ENCODE data around the gene TSHZ3.

TSHZ3 gene

GRCh38 chr19:31354799-31355664 is 5.8 kb upstream of the TSHZ3 start:
- no peak for DNase-seq

DNA sequence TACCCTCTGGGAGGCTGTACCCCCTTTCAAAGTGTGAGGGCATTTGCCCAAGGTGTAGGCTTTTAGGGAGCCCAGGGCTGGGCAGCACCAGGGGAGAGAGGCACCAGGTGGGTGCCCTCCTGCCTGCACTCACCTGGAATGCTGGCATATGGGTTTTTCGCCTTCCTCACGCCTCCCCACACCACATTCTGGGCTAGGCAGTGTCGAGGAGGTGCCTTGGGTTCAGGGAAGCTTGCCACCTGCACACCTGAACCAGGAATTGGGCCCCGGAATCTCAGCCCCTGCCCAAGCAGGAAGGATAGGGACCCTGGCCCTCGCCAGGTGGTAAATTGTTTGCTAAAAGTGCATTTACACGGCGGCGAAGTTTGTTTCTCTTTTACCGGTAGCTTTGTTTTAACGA is 5.1 kb upstream of the TSHZ3 start:
- no peak for DNase-seq

GRCh38 chr19:31353833-31354232 is 4.6 kb upstream of the TSHZ3 start:
- DNase-seq = no peak

DNA sequence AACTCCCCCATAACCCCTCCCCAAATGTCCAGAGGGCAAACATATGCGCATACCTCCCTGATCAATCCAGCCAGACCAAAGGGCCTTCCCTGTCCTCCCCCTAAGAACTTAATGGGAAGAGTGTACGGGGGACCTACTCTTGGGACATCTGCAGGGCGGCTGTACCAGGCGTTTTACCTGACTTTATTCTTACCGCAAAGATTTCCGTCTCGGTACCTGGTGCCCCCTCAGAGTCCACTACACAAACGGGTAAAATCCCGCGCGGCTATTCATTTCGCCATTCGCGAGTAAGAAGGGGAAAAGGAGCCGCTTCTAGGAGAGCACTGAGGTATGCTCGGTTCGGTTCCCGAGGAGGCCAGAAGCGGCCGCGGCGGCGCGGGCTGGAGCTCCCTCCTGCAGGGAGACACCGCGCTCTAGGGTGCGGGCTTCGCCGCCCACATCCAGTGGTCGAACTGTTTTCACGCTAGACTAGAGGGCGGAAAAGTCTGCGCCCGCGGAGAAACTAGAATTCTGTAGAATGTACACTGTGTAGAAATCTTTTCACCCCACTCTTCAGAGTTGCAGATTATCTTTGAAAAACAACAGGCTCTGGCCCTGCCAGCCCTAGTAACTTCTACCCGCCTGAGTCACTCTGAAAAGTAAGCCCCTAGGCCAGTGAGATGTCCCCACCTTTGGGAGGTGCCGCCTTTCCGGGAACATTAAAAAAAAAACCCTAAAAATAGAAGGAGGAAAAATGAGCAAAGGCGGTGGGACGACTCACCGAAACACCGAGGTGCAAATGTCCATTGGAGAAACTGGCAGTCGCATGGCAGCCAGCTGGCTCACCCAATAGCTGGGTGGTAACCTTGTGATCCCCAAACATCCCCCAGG is 3.8 kb upstream of the TSHZ3 start:
- DNase-seq = no peak

DNA sequence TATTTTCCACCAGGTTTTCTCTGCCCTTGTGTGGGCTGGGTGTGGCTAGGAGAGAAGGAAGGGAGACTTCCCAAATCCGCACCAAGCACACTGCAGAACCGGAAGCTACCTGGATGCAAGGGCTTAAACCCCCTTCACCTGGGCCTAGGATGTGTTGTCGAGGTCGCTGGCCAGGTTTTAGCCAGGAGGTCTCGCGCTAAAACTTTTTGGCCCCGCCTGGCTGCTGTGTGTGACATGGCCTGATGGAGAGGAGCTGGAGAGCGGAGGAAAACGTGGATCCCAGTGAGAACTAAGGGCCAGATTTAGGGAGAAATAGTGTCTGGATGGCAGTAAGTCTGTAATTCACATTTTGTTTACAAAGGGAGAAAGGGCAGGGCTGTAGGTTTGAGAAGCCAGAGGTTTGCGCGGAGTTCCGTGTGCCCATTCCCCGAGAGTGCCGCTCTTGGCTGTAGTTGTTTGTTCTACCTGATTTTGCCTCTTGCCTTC is 3.1 kb upstream of the TSHZ3 start:
- DNase-seq = no peak

GRCh38 chr19:31351855-31352195 is 2.6 kb upstream of the TSHZ3 start:
- no peak for DNase-seq

- DNase-seq = no peak
Measured at GRCh38 chr19:31351056-31351854, 2.0 kb upstream of the TSHZ3 start.

- no peak for DNase-seq
Measured at GRCh38 chr19:31350693-31351055, 1.4 kb upstream of the TSHZ3 start.

DNA sequence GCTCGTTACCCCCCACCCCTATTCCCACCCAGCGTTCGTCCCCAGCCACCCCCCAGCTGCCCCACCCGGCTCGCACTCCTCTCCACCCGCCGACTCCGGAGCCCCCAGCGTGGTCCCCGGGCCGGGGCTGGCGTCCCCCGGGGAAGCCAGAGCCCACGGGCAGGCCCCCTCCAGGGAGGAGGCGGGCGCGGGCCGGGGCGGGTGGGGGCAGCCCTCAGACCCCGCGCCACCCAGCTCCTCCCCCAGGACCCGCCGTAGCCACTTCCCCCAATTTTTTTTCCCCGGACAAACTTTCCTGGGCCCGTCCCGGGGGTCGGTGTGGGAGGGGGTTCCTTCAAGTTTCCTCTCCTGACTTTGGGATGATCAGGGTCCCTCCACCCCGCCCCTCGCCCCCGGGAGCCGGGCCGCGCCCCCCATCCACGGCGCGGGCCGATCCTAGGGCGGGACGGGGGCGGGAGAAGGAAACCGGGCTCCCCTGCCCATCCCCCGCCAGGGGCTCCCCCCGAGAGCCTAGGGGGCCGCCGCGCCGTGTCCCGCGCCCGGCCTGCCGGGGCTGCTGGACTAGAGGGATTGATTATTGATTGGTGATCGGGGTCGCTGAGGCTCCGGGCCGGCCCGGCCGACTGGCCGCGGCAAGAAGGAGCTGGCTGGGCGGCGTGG is 927 bp upstream of the TSHZ3 start:
- DNase-seq = no peak

DNA sequence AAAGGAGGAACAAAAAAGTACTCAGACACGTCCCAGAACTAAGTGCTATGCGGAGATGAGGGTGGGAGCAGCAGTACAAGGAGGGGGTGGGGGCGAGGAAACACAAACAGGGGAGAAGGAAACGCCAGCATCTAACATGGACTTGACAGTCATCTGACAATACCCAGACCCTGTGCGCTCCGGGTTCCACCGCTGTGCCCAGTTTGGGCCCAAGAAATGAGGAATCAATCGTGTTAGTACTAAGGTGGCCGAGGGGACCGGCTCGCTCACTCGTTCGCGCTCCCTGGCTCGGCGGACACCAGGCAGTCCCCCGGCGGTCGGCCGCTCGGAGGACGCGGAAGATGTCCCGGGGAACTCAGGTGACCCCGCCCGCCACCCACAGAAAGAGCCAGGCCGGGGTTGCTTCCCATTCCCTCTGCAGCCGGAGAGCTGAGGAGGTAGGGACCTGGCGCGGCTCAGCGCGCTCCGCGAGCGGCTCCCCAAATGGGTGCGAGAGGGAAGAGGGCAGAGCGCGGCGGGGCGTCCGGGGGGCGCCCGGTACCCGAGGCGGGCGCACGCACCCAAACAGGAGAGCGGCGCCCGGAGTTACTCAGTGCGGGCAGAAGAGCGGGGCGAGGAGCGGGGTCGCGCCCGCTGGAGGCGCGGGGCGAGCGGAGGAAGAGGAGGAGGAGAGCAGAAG is 616 bp downstream of the TSHZ3 start:
- DNase-seq = no peak

GRCh38 chr19:31347828-31348392 is 1.3 kb downstream of the TSHZ3 start:
- DNase-seq = no peak

DNA sequence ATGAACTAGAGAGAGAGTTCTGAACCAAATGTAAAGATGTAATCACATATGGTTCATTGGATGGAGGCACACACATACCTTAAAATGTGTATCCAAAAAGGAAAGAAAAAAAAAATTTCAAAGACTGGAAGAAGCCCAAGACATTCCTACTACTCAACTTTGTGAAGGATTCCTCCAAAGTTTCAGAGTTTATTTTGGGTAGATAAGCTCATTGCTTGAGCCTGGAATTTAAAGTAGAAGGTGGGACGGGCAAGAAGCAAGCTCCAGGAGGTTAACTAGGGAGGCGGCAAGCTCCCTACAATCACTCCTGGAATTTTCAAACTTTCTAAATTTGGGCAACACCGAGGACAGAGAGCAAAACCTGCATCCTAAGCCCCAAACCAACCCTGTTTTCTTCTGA is 1.9 kb downstream of the TSHZ3 start:
- no peak for DNase-seq

- DNase-seq = no peak
Measured at GRCh38 chr19:31346184-31347059, 2.8 kb downstream of the TSHZ3 start.

DNA sequence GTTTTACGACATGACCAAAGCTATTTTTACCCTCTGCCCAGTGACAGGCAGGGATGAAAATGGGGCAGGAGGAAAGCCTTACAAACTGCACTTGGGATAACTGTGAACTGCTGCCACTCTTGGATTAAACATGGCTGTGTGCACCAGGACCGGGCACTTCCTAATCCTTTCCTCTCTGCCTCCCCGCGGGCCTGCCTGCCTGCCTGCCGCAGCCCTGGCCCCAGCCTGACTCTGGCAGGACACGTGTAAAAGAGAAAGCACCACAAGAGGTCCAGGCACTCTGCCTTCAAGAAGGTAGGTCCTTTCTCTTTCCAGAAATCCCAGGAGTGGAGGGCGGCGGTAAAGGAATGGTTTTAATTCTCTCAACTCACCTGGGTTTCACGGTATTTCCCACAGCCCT is 4.8 kb downstream of the TSHZ3 start:
- no peak for DNase-seq

GRCh38 chr19:31342926-31343325 is 6.3 kb downstream of the TSHZ3 start:
- DNase-seq = no peak

DNA sequence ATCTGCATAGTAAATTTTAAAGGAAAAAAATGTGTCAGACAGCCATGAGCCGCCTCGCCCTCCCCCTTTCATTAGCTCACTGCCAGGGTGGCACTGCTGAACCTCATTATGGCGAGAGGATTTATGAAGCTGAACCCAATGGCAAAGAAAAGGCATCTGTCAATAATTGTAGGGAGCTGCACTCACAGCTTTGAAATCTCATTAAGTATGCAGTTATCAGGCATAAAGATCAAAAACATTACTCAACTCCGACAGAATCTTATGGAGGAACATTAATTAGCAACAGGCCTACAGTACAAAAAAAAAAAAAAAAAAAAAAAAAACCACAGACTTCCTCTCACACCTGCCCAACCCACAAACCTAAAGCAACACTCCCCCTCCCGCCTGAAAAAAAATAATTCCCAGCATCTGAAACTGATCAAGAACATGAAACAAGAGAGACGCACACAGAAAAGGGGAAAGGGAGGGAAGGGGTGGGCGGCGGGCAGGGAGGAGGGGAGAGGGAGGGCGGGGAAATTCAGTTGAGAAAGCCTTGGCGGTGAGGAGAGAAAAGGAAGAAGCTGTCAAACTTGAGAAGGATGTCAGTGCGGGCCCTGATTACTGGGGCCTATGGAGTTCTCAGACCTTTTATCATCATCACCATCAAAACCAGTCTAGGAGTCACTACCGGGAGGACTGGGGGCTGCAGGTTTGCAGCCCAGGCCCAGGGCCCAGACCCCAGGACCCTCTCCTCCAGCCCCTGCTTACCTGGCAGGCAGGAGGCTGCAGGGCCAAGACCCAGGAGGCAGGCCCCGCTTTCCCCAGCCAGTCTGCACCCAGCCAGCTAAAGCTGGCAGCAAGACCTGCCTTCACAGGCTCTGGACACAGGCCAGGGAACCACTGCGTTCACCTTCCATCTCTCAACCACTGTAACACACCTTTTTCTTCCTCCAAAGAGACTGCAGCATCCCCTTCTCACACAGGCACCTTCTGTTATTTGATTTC is 8.9 kb downstream of the TSHZ3 start:
- DNase-seq = no peak

GRCh38 chr19:31339411-31339810 is 9.8 kb downstream of the TSHZ3 start:
- no peak for DNase-seq

DNA sequence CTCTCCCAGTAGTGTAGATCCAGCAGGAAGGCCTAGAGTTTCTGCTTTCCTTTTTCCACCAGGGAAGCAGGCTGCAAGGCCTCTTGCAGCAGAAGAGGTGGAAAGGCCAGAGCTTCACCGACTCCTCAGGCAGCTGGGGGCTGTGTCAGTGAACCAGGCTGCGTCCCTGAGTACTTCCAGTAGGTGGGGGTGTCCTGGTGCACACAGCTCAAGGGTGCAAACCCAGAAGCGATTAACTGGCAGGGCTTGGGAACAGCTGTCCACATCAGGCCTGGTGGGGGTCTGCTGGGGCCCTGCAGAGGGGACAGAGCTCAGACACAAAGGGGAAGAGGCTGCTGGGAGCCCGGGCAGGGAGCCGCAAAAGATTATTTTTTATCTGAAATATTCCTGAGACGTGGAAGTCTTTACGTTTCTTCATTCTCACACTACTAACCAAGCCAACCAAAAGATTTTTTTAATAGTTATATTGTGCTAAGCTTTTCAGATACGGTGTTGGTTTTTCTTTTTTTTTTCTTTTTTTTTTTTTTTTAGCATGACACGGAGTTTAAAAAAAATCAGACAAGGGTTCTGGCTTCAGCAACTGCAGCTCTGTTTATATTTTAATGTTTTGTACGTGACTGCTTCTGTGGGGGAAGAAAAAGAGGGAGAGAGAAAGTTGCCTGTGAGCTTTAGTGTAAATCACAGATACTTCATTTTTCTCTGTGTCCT is 11.0 kb downstream of the TSHZ3 start:
- DNase-seq = no peak
